D721Med (cell line): Measurements from ENCODE around the gene TRMT44.

Experiments
- DNase-seq: peaks from one replicate; pipeline ENCODE4 v3.0.0; 2011; ENCODE audit warnings: low spot score; ENCODE audit not compliant: insufficient read length
- FAIRE-seq: peaks from 2 replicates; lab custom pipeline; 2011; peaks lifted over from hg19 to GRCh38; lab: Jason Lieb, UNC
- TF ChIP-seq, protein P1 (sequence below): IDR thresholded peaks from 2 replicates; pipeline ENCODE4 v1.5.1; 2012; ENCODE audit warnings: mild to moderate bottlenecking, control low read depth; ENCODE audit not compliant: insufficient read depth; ENCODE audit errors: missing control alignments

Gene TRMT44, protein sequence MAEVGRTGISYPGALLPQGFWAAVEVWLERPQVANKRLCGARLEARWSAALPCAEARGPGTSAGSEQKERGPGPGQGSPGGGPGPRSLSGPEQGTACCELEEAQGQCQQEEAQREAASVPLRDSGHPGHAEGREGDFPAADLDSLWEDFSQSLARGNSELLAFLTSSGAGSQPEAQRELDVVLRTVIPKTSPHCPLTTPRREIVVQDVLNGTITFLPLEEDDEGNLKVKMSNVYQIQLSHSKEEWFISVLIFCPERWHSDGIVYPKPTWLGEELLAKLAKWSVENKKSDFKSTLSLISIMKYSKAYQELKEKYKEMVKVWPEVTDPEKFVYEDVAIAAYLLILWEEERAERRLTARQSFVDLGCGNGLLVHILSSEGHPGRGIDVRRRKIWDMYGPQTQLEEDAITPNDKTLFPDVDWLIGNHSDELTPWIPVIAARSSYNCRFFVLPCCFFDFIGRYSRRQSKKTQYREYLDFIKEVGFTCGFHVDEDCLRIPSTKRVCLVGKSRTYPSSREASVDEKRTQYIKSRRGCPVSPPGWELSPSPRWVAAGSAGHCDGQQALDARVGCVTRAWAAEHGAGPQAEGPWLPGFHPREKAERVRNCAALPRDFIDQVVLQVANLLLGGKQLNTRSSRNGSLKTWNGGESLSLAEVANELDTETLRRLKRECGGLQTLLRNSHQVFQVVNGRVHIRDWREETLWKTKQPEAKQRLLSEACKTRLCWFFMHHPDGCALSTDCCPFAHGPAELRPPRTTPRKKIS

DNA sequence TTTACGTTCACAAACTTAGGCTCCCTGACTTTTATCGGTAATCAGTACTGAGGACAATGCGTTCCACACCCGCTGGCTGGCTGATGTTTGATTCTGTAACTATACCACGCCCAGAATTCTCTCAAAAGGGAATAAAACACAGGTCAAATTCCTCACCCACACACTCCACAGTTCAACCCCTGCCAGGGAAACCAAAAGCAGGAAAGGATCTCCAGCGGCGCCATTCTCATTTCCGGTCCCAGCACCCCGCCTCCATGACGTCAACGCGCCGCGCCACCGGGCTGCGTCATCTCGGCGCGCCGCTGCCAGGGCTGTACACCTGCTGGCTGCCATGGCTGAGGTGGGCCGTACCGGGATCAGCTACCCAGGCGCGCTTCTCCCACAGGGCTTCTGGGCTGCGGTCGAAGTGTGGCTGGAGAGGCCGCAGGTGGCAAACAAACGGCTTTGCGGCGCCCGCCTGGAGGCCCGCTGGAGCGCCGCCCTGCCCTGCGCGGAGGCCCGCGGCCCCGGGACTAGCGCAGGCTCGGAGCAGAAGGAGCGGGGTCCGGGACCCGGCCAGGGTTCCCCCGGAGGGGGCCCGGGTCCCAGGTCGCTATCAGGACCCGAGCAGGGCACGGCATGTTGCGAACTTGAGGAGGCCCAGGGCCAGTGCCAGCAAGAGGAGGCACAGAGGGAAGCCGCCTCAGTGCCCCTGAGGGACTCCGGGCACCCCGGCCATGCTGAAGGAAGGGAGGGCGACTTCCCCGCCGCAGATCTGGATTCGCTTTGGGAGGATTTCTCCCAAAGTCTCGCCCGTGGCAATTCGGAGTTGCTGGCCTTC lies at the start of gene TRMT44, which contains the start of gene ACOX3:
TSS of gene TRMT44 (plus strand) at position 286 of the 820 bp plus-strand sequence. CDS start at position 332, 46 bp downstream.
TSS of gene ACOX3 (minus strand) at position 232 of the 820 bp plus-strand sequence. CDS start 24,202 bp downstream, outside the sequence.
- no peak for FAIRE-seq
- peak; percentile 57 for DNase-seq
- TF ChIP-seq, protein P1, sequence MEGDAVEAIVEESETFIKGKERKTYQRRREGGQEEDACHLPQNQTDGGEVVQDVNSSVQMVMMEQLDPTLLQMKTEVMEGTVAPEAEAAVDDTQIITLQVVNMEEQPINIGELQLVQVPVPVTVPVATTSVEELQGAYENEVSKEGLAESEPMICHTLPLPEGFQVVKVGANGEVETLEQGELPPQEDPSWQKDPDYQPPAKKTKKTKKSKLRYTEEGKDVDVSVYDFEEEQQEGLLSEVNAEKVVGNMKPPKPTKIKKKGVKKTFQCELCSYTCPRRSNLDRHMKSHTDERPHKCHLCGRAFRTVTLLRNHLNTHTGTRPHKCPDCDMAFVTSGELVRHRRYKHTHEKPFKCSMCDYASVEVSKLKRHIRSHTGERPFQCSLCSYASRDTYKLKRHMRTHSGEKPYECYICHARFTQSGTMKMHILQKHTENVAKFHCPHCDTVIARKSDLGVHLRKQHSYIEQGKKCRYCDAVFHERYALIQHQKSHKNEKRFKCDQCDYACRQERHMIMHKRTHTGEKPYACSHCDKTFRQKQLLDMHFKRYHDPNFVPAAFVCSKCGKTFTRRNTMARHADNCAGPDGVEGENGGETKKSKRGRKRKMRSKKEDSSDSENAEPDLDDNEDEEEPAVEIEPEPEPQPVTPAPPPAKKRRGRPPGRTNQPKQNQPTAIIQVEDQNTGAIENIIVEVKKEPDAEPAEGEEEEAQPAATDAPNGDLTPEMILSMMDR: no peak

DNA sequence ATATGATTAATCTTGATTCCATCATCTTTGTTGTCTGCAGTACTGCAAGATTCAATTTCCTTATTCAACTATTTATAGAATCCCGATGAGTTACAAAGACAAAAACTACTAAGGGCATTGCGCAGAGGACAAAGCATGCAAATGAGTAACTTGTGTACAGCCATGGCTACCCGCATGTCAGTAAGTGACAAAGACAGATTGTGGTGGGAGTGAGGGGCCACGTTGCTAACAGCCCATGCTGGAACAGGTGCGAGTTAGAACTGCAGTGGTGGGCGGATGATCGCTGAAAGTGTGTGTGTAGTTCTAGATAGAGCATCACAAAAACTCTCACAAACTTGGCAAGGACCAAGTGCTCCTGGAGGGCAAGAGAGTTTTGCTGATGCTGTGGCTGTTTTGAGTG lies 49.5 kb upstream of the TRMT44 start:
- FAIRE-seq (no peak), DNase-seq (no peak)
- TF ChIP-seq, protein P1: no peak

DNA sequence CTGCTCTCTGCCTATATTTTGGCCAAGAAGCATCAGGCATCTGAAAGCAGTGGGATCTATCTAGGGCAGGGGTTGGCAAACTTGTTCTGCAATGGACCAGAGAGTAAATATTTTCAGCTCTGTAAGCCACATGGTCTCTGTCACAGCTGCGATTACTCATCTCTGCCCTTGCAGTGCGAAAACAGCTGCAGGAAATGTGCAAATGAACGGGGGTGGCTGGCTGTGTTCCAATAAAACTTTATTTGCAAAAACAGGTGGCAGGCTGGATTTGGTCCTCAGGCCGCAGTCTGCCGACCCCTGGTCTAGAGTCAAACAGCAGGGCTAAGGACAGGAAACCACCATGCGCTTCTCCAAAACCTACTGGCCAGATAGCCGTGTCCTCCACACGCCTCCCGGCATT lies 48.6 kb upstream of the TRMT44 start:
- FAIRE-seq: no peak
- DNase-seq: no peak
- TF ChIP-seq, protein P1: no peak

DNA sequence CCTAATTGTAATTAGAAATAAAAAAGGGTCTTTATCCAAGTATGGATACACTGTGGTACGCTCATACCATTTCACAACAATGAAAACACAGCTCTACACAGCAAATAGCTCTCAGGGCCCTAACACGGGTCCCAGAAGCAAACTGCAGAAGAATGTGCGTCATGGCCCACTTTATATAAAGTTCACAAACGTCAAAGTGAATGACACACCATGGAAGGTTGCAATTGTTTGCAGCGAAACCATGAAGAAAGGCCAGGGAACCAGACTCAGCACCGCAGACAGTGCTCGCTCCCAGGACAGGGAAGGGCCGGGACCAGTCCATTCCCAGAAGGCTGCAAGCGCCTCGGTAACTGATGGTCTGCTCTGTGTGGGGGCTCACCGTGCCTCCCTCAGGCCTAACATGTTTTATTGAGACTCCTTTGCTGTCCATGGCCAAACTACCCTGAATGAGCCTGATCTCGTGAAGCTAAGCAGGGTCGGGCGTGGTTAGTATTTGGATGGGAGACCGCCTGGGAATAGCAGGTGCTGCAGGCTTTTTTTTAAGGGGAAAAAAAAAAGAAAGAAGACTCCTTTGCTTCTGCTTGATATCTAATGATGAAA lies 47.9 kb upstream of the TRMT44 start:
- TF ChIP-seq, protein P1: no peak
- DNase-seq: no peak
- no peak for FAIRE-seq

DNA sequence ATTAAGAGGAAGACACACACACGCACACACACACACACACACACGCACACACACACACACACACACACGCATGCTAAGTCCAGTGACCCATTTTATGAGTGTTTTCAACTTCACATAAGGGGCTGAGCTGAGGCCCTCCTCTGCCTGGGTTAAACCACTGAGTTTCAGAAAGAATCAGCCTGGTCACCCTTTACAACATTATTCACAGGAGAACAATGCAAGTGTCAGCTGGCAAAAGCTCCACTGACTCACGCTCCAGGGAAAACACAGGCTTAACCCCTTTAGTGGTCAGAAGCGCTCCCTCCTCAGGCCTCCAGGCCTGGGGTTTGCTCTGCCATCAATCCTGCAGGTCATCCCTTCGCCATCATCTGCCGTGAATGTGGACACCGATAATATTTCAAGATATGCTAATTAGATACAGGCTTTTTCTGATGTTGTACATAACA lies 47.0 kb upstream of the TRMT44 start:
- no peak for DNase-seq
- TF ChIP-seq, protein P1: no peak
- no peak for FAIRE-seq

DNA sequence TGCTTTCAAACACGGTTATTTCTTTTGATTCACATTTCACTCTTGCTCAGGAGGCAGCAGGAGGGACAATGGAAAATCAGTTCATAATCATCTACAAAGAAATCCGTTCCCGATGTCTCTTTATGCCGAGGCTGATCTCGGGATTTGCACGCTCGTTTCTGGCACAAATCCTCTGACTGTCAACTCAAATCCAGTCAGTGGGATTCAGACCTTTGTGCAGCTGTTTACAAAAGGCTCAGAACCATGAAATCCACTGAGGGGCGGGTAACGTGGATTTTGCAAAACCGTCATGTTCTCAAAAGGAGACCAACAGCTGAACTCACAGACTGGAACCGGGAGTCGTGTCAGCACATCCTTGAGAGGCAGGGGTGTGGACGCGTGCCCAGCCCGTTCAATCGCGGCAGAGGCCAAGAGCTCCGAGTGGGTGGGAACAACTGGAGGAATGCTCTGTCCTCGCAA lies 46.5 kb upstream of the TRMT44 start:
- TF ChIP-seq, protein P1: no peak
- peak; percentile 78 for FAIRE-seq
- peak; percentile 55 for DNase-seq
